Astrocyte of the cerebellum (primary cell): ENCODE measurements around the gene EIF4G3.
"Not testable (repeated sequence)": the region's sequence is repeated elsewhere in the genome, so short reads cannot be mapped to it uniquely, and the experiment has no call there.

Experiments
- DNase-seq: peaks from one replicate; pipeline ENCODE4 v3.0.0-alpha.2; 2011; ENCODE audit warnings: low read depth
- H3K4me3 ChIP-seq: 2 replicates; pipeline ENCODE4 v1.5.1; 2011; ENCODE audit warnings: mild to moderate bottlenecking, low read depth, low read length, moderate library complexity
- CTCF ChIP-seq: IDR thresholded peaks from 2 replicates; pipeline ENCODE4 v1.5.1; 2012; ENCODE audit warnings: low read length, low read depth, moderate library complexity, mild to moderate bottlenecking; ENCODE audit errors: missing control alignments
- in situ Hi-C: cut with HindIII; loops from 2 replicates; pipeline ENCODE4 v1.10.0; 2017; ENCODE audit warnings: low sequenced_read_pairs

The EIF4G3 gene

DNA sequence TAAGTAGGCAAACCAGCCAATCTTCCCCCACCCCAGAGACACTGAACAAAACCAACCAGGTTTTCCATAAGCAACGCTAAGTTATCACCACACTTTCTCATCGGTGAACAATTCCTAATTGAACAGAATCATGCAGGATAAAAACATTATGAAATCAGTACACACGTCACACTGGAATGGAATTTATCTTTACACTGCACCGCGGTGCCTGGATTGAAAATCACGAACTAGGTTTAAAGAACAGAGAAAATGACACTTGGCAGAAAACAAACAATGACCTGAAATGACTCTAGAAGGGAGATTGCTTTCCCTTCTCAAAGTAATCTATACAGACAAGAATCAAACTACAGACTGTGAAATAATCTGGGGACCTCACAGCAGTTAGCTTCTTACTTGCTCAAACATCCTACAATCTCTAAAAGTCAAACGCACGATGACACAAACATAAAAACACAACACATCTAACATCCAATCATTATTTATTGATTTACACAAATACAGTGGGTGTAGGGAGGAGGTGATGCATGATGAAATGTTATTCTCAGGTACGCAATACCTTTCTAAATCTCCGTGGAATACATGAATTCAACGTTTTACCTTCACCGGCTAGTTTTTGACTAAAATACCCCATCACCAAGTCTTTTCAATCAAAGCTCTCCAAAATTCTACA is 1.9 kb downstream of the EIF4G3 start:
- peak; percentile 67 for DNase-seq

GRCh38 chr1:21174230-21174629 is 2.5 kb downstream of the EIF4G3 start:
- in situ Hi-C loops = no loop called here
- no peak for TF ChIP-seq CTCF
- peak overlapping the region; percentile 99 for H3K4me3 ChIP-seq
- DNase-seq = no peak

More for the DNA sequence above, 1.9 kb downstream of the EIF4G3 start:
- TF ChIP-seq CTCF = no peak
- in situ Hi-C loops = no loop called here
- H3K4me3 ChIP-seq = peak overlapping the region; percentile 99

GRCh38 chr1:21173096-21173495 is 3.6 kb downstream of the EIF4G3 start:
- DNase-seq, H3K4me3 ChIP-seq, in situ Hi-C loops: not testable (repeated sequence)

GRCh38 chr1:21170837-21171236 is 5.9 kb downstream of the EIF4G3 start:
- H3K4me3 ChIP-seq, in situ Hi-C loops: not testable (repeated sequence)
- peak; percentile 61 for DNase-seq

DNA sequence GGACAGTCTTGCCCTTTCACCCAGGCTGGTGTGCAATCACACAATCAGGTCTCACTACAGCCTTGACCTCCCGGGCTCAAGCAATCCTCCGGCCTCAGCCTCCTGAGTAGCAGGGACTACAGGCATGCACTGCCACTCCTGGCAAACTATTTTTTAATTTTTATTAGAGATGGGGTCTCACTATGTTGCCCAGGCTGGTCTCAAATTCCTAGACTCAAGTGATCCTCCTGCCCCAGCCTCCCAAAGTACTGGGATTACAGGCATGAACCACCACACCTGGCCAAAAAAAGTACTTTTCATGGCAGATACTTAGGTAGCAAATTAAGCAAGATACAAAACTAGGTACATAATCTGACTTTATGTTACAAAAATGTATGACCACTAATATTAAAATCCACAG is 8.3 kb downstream of the EIF4G3 start:
- DNase-seq = no peak
- no peak overlapping the region for H3K4me3 ChIP-seq
- in situ Hi-C loops = no loop called here
- TF ChIP-seq CTCF = no peak

GRCh38 chr1:21165646-21166045 is 11.1 kb downstream of the EIF4G3 start:
- TF ChIP-seq CTCF = no peak
- no peak for DNase-seq
- in situ Hi-C loops = no loop called here

GRCh38 chr1:21165076-21165475 is 11.6 kb downstream of the EIF4G3 start:
- no peak for TF ChIP-seq CTCF
- no peak for DNase-seq
- no peak overlapping the region for H3K4me3 ChIP-seq
- in situ Hi-C loops = no loop called here

More at GRCh38 chr1:21165646-21166045, 11.1 kb downstream of the EIF4G3 start:
- H3K4me3 ChIP-seq = no peak overlapping the region

DNA sequence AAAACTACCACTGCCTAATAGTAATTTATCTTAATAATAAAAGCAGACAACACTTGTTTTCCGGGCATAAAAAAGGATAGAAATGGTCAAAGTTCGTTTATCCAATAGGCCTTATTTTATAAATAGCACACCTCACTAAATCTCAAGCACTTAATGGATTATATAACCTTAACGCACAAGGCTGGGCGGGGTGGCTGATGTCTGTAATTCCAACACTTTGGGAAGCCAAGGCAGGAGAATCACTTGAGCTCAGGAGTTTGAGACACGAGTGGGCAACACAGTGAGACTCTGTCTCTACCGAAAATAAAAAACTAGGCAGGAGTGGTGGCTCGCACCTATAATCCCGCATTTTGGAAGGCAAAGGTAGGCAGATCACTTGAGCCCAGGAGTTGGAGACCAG is 12.4 kb downstream of the EIF4G3 start:
- no peak for TF ChIP-seq CTCF
- H3K4me3 ChIP-seq = no peak overlapping the region
- in situ Hi-C loops = no loop called here
- no peak for DNase-seq
